Measurements from ENCODE around the gene OTOF. TPM values are rescaled to one million over a fixed set of nuclear protein-coding genes. Genes with fewer than 3 reads are reported as not detected.

OTOF gene
- total and polyA plus RNA-seq, 9 of the 15 experiments (the other 6 are each of a cell fraction or from before 2014, with no cell fraction given): 0.03 to 0.11 (median 0.06) TPM; not detected in 5

- no peak overlapping the region for H3K9ac ChIP-seq (ENCODE audit: insufficient read depth in 1 of 2, low read depth in 2 of 2, low read length in 2 of 2)
- ChIA-PET POLR2A (interaction anchor here (1.3 kb wide), 1 partner anchor 9 kb away, joined by 5 read pairs; no protein-coding TSS in a partner anchor), CTCF (ENCODE audit: low intra/inter-chr PET ratio) (no interaction called here)
- in situ Hi-C loops (cut with MboI) (no loop called here), intact Hi-C loops (cut with micrococcal nuclease) (no loop called here)
- H3K36me3 ChIP-seq (ENCODE audit: control insufficient read depth, insufficient read depth, low read length): no peaks in the 10 kb centered on the region
- DNase-seq (ENCODE audit: extremely low read depth in 1 of 4, low spot score in 3 of 4) (no peak), FAIRE-seq (no peak), ATAC-seq (no peak)
- 35% methylated on average over 2 of the region's 2 CpGs for WGBS (ENCODE audit: insufficient coverage, low coverage, missing lambda C conversion rate)
- 0 out of 5 replicates have a peak, but pooled peaks cover 0 to 4% of the 10 kb centered on the region in 2 experiments for H3K27me3 ChIP-seq (ENCODE audit: control insufficient read depth in 2 of 2, insufficient read depth in 2 of 2, low read length in 2 of 2)
- H3K4me2 ChIP-seq (ENCODE audit: insufficient read depth, low read length): no peak overlapping the region
- no TSS peak for BruUV-seq (replicated peaks)
- no peaks in the 10 kb centered on the region; the same call in 1 of the 2 replicates for H3K9me3 ChIP-seq (replicated peaks; ENCODE audit: control insufficient read depth, insufficient read depth, low read depth, low read length)
- H3K4me1 ChIP-seq (replicated peaks in 1 of 2; ENCODE audit: control insufficient read depth in 2 of 2, insufficient read depth in 2 of 2, low read length in 2 of 2): no peaks in the 10 kb centered on the region; a peak in 3 of 5 replicates
- TF ChIP-seq ATF3 (IDR thresholded peaks at IDR 0.05) (peak; percentile 36), ATF3 (CRISPR knock-in tag; conservative IDR thresholded peaks at IDR 0.05) (no peak), KLF1 (tag; IDR thresholded peaks at IDR 0.05) (no peak), FOXJ2 (tag; IDR thresholded peaks at IDR 0.05) (no peak), C11orf30 (IDR thresholded peaks at IDR 0.05; ENCODE audit: low read depth) (0 out of 2 replicates have a peak, but pooled peaks have one; percentile 5), PTTG1 (tag; IDR thresholded peaks at IDR 0.05; ENCODE audit: low read depth) (no peak)
- H3K79me2 ChIP-seq (ENCODE audit: control insufficient read depth, insufficient read depth, low read length): no peaks in the 10 kb centered on the region
- H3K27ac ChIP-seq (ENCODE audit: extremely low read depth, low read depth, low read length): no peak overlapping the region
- H3K4me3 ChIP-seq: no peak overlapping the region
- H3K9me1 ChIP-seq (ENCODE audit: control insufficient read depth, insufficient read depth, low read length): no peaks in the 10 kb centered on the region
- H2AFZ ChIP-seq (ENCODE audit: low read depth, low read length): 0 out of 2 replicates have a peak overlapping the region, but pooled peaks have one; percentile 2
- H4K20me1 ChIP-seq (replicated peaks; ENCODE audit: control insufficient read depth, insufficient read depth, low read length): no peaks in the 10 kb centered on the region
Observed at GRCh38 chr2:26435106-26435505, 42.8 kb downstream of the OTOF start.
